HL-60 (cell line): Measurements from ENCODE around the gene ENTPD2.

Source experiments
- GABPA ChIP-seq: IDR thresholded peaks from 2 replicates; pipeline ENCODE4 v1.6.1; 2012; ENCODE audit warnings: low read depth
- POLR2AphosphoS5 ChIP-seq: IDR thresholded peaks from 2 replicates; pipeline ENCODE4 v1.6.1; 2012; ENCODE audit warnings: low read depth
- TF ChIP-seq, protein P1 (sequence below): IDR thresholded peaks from one replicate; pipeline ENCODE4 v1.5.1; 2011; ENCODE audit warnings: low read length, control low read depth, inconsistent platforms; ENCODE audit not compliant: insufficient read depth

GRCh38 chr9:137044037-137044436 is 9.8 kb downstream of the ENTPD2 start:
- TF ChIP-seq POLR2AphosphoS5 (no peak), GABPA (no peak)
- TF ChIP-seq, protein P1, sequence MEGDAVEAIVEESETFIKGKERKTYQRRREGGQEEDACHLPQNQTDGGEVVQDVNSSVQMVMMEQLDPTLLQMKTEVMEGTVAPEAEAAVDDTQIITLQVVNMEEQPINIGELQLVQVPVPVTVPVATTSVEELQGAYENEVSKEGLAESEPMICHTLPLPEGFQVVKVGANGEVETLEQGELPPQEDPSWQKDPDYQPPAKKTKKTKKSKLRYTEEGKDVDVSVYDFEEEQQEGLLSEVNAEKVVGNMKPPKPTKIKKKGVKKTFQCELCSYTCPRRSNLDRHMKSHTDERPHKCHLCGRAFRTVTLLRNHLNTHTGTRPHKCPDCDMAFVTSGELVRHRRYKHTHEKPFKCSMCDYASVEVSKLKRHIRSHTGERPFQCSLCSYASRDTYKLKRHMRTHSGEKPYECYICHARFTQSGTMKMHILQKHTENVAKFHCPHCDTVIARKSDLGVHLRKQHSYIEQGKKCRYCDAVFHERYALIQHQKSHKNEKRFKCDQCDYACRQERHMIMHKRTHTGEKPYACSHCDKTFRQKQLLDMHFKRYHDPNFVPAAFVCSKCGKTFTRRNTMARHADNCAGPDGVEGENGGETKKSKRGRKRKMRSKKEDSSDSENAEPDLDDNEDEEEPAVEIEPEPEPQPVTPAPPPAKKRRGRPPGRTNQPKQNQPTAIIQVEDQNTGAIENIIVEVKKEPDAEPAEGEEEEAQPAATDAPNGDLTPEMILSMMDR, result no peak
